CD14-positive monocyte (primary cell): Measurements from ENCODE around the gene MAML3. TPM values are rescaled to one million over a fixed set of nuclear protein-coding genes. Genes with fewer than 3 reads are reported as not detected.

ENCODE experiments used
- DNase-seq, 3 donors: peaks; one replicate each; pipeline ENCODE4 v3.0.0-alpha.2; 2011 to 2022
- H2AFZ ChIP-seq: 2 replicates; pipeline ENCODE4 v1.6.0; 2012; ENCODE audit warnings: mild to moderate bottlenecking, low read depth, low read length, inconsistent platforms; ENCODE audit not compliant: insufficient read depth, poor library complexity, severe bottlenecking
- H3K27ac ChIP-seq, 2 donors: 1 replicate in 1 of 2; 2 replicates in 1 of 2; pipeline ENCODE4 v1.5.1; 2012 to 2013; ENCODE audit warnings: low read length in 2 of 2, control low read depth in 1 of 2, inconsistent platforms in 1 of 2, low read depth in 1 of 2, mild to moderate bottlenecking in 1 of 2
- H3K27me3 ChIP-seq, 2 donors: one replicate each; pipeline versions ENCODE4 v1.6.0 to v1.6.1; 2011 to 2013; ENCODE audit warnings: low read length in 2 of 2; ENCODE audit not compliant: control insufficient read depth in 2 of 2, insufficient read depth in 2 of 2
- H3K36me3 ChIP-seq, 2 donors: replicated peaks in 1 of 2; 1 replicate in 1 of 2; 2 replicates in 1 of 2; pipeline versions ENCODE4 v1.5.1 to v1.6.1; 2012 to 2013; ENCODE audit warnings: low read length in 2 of 2, control low read depth in 1 of 2, inconsistent platforms in 1 of 2, mild to moderate bottlenecking in 1 of 2; ENCODE audit not compliant: insufficient read depth in 2 of 2, control insufficient read depth in 1 of 2
- H3K4me1 ChIP-seq, 2 donors: 1 replicate in 1 of 2; 2 replicates in 1 of 2; pipeline versions ENCODE4 v1.5.1 to v1.6.1; 2012 to 2013; ENCODE audit warnings: low read length in 2 of 2, control low read depth in 1 of 2, inconsistent platforms in 1 of 2, mild to moderate bottlenecking in 1 of 2, moderate library complexity in 1 of 2; ENCODE audit not compliant: insufficient read depth in 2 of 2, control insufficient read depth in 1 of 2
- H3K4me2 ChIP-seq: replicated peaks from 2 replicates; pipeline ENCODE3; 2012; ENCODE audit warnings: low read length, moderate library complexity, mild to moderate bottlenecking; ENCODE audit not compliant: poor library complexity, severe bottlenecking; ENCODE audit errors: extremely low read depth
- H3K4me3 ChIP-seq, 3 experiments: fragments of 200-600 bp in 1 of 3; sonication (generic) in 1 of 3; replicated peaks in 1 of 3; 1 replicate in 2 of 3; 2 replicates in 1 of 3; pipeline ENCODE4 v1.5.1; 2011 to 2013; ENCODE audit warnings: low read length in 3 of 3, mild to moderate bottlenecking in 3 of 3, control low read depth in 2 of 3, low read depth in 2 of 3, inconsistent platforms in 1 of 3, moderate library complexity in 1 of 3
- H3K79me2 ChIP-seq: 2 replicates; pipeline ENCODE4 v1.6.0; 2012; ENCODE audit warnings: mild to moderate bottlenecking, control low read depth, inconsistent platforms, low read length, moderate library complexity; ENCODE audit not compliant: insufficient read depth
- H3K9ac ChIP-seq: 2 replicates; pipeline ENCODE4 v1.6.0; 2017; ENCODE audit warnings: low read length, mild to moderate bottlenecking; ENCODE audit not compliant: insufficient read depth, poor library complexity, severe bottlenecking
- H3K9me3 ChIP-seq, 2 donors: replicated peaks in 1 of 2; 1 replicate in 1 of 2; 2 replicates in 1 of 2; pipeline versions ENCODE4 v1.5.1 to v1.6.1; 2012 to 2013; ENCODE audit warnings: low read length in 2 of 2, control low read depth in 1 of 2; ENCODE audit not compliant: control insufficient read depth in 1 of 2, insufficient read depth in 1 of 2
- H4K20me1 ChIP-seq: 2 replicates; pipeline ENCODE4 v1.6.0; 2012; ENCODE audit warnings: mild to moderate bottlenecking, low read length, control low read depth, moderate library complexity; ENCODE audit not compliant: insufficient read depth
- H3K27ac Mint-ChIP-seq, 7 donors: one replicate each; pipeline ENCODE4 v1.8.0; 2020; ENCODE audit warnings: mild to moderate bottlenecking in 7 of 7, mixed read lengths in 7 of 7, moderate library complexity in 6 of 7, inconsistent platforms in 2 of 7
- H3K27me3 Mint-ChIP-seq, 3 donors: one replicate each; pipeline ENCODE4 v1.8.0; 2021 to 2022; ENCODE audit warnings: low read depth in 3 of 3, mild to moderate bottlenecking in 3 of 3, mixed read lengths in 3 of 3, moderate library complexity in 3 of 3, inconsistent platforms in 1 of 3
- H3K36me3 Mint-ChIP-seq, 2 donors: one replicate each; pipeline ENCODE4 v1.8.0; 2020; ENCODE audit warnings: mixed read lengths in 2 of 2, inconsistent platforms in 1 of 2, mild to moderate bottlenecking in 1 of 2
- H3K4me1 Mint-ChIP-seq: one replicate; pipeline ENCODE4 v1.8.0; 2020; ENCODE audit warnings: mild to moderate bottlenecking, mixed read lengths
- H3K4me3 Mint-ChIP-seq, 2 donors: one replicate each; pipeline ENCODE4 v1.8.0; 2020; ENCODE audit warnings: mild to moderate bottlenecking in 2 of 2, mixed read lengths in 2 of 2, moderate library complexity in 1 of 2
- H3K9me3 Mint-ChIP-seq, 7 donors: one replicate each; pipeline ENCODE4 v1.8.0; 2020 to 2022; ENCODE audit warnings: mixed read lengths in 7 of 7, mild to moderate bottlenecking in 6 of 7, moderate library complexity in 6 of 7, inconsistent platforms in 2 of 7
- CTCF ChIP-seq: fragments of 200-600 bp; IDR thresholded peaks from one replicate; pipeline ENCODE4 v1.8.0; 2022; ENCODE audit warnings: antibody characterized with exemption, mild to moderate bottlenecking
- WGBS: methylation state at CpG from one replicate; pipeline ENCODE4 v1.1.5; 2013; ENCODE audit warnings: missing lambda C conversion rate; ENCODE audit not compliant: insufficient coverage; 5-methylcytosine and 5-hydroxymethylcytosine counted together
- intact Hi-C, 2 donors: fragments of 100-400 bp; cut with micrococcal nuclease; formaldehyde crosslinking; loops; one replicate each; pipeline versions ENCODE4 v1.15.0 to v1.15.1; 2023
- polyA plus RNA-seq, 3 donors: library from polyadenylated mRNA; depleted of rRNA in 1 of 3; unstranded in 2 of 3; stranded (reverse) in 1 of 3; fragments of 300-500 nt in 2 of 3; fragments of >200 nt in 1 of 3; fragmentation: Illumina TruSeq in 2 of 3; gene quantifications; 1 replicate in 2 of 3; 2 replicates in 1 of 3; pipeline ENCODE4 v1.2.3, GENCODE V29; 2012 to 2021

MAML3 gene
- polyA plus RNA-seq, 3 donors, result 1.5 to 6.5 (median 2.3) TPM

- Mint-ChIP-seq H3K4me1 (peaks cover 28% of the 10 kb centered on the region), H3K36me3 (peaks cover 0 to 2% of the 10 kb centered on the region in 2 donors), H3K27me3 (no peaks in the 10 kb centered on the region), H3K4me3 (peak overlapping the region in 1 of 2 donors; percentile 46), H3K27ac (peak overlapping the region in 6 of 7 donors; percentile 24 to 82 (median 62)), H3K9me3 (no peaks in the 10 kb centered on the region)
- Histone ChIP-seq H3K9me3 (no peaks in the 10 kb centered on the region), H3K4me2 (peak overlapping the region; percentile 50), H3K4me3 (peak overlapping the region in 1 of 3 experiments; percentile 8), H3K27me3 (no peaks in the 10 kb centered on the region), H3K9ac (no peak overlapping the region), H3K27ac (peak overlapping the region in 1 of 2 donors; percentile 68), H2AFZ (peak overlapping the region; percentile 9), H4K20me1 (peaks cover 4% of the 10 kb centered on the region), H3K4me1 (peaks cover 21 to 32% of the 10 kb centered on the region in 2 donors), H3K79me2 (peaks cover 4% of the 10 kb centered on the region), H3K36me3 (no peaks in the 10 kb centered on the region)
- intact Hi-C loops, result no loop called here
- DNase-seq, result peak; percentile 37 to 66 (median 56)
- no peak for TF ChIP-seq CTCF
- WGBS, result 33% methylated on average over 2 of the region's 5 CpGs
Observed at GRCh38 chr4:140027101-140027500, 126.9 kb downstream of the MAML3 start.

- no peaks in the 10 kb centered on the region for H3K27me3 ChIP-seq
- H3K9ac ChIP-seq, result no peak overlapping the region
- no peak overlapping the region for H3K4me3 ChIP-seq
- H3K27ac ChIP-seq, result no peak overlapping the region
- no peak overlapping the region for H3K4me2 ChIP-seq
- peaks cover 4% of the 10 kb centered on the region for H3K79me2 ChIP-seq
- no peaks in the 10 kb centered on the region for H3K9me3 Mint-ChIP-seq
- no peak overlapping the region for H3K4me3 Mint-ChIP-seq
- no peaks in the 10 kb centered on the region for H3K36me3 ChIP-seq
- peaks cover 39% of the 10 kb centered on the region for H3K4me1 Mint-ChIP-seq
- no peaks in the 10 kb centered on the region for H3K27me3 Mint-ChIP-seq
- intact Hi-C loops, result no loop called here
- H3K27ac Mint-ChIP-seq, result no peak overlapping the region
- peaks cover 4% of the 10 kb centered on the region for H4K20me1 ChIP-seq
- peaks cover 0 to 2% of the 10 kb centered on the region in 2 donors for H3K36me3 Mint-ChIP-seq
- no peak overlapping the region for H2AFZ ChIP-seq
- no peak for TF ChIP-seq CTCF
- 54% methylated on average over 2 of the region's 6 CpGs for WGBS
- H3K9me3 ChIP-seq, result no peaks in the 10 kb centered on the region
- DNase-seq, result no peak
- peaks cover 21 to 38% of the 10 kb centered on the region in 2 donors for H3K4me1 ChIP-seq
Observed at GRCh38 chr4:140025470-140025869, 128.5 kb downstream of the MAML3 start.
